Mononuclear cell (primary cell): ENCODE data around the gene OXNAD1. TPM values are rescaled to one million over a fixed set of nuclear protein-coding genes. Genes with fewer than 3 reads are reported as not detected.

ENCODE experiments used
- H3K27me3 ChIP-seq: 2 replicates; pipeline ENCODE4 v1.6.0; 2011; ENCODE audit warnings: low read length, control low read depth; ENCODE audit not compliant: insufficient read depth
- H3K4me1 ChIP-seq: 2 replicates; pipeline ENCODE4 v1.5.1; 2011; ENCODE audit warnings: mild to moderate bottlenecking, low read length, control low read depth; ENCODE audit not compliant: insufficient read depth
- H3K4me3 ChIP-seq: 2 replicates; pipeline ENCODE4 v1.5.1; 2011; ENCODE audit warnings: mild to moderate bottlenecking, low read length, moderate library complexity
- H3K9me3 ChIP-seq: 2 replicates; pipeline ENCODE4 v1.5.1; 2011; ENCODE audit warnings: low read depth, mild to moderate bottlenecking, control low read depth, low read length
- total RNA-seq: library from RNA; depleted of rRNA; stranded (reverse); fragments of >200 nt; gene quantifications from one replicate; pipeline ENCODE4 v1.2.3, GENCODE V29; 2012

The OXNAD1 gene
- total RNA-seq, 1 donor, result 139 TPM

- Histone ChIP-seq H3K9me3 (no peaks in the 10 kb centered on the region), H3K4me1 (peaks cover 17% of the 10 kb centered on the region), H3K27me3 (no peaks in the 10 kb centered on the region), H3K4me3 (no peak overlapping the region)
Observed at GRCh38 chr3:16254916-16255315, 10.1 kb upstream of the OXNAD1 start.

DNA sequence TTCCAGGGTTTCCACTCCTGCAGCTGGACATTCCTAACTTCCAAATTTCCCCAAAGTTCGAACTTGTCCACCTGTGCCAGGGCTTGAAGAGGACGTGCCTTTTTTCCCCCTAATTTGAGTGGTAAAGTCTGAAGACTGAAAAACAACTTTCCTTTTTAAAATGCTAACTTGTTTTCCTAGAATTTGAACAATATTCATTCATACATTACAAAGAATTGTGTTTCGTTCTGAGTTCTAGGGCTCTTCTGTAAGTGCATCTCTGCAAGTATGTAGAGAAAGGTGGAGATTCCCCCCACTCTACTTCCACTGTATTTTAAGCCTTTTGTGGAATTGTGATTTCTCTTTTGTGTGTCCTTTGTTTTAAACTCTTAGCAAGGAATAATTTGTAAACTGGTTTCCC, 9.7 kb upstream of the OXNAD1 start:
- no peak overlapping the region for H3K4me3 ChIP-seq
- peaks cover 17% of the 10 kb centered on the region for H3K4me1 ChIP-seq
- no peaks in the 10 kb centered on the region for H3K27me3 ChIP-seq
- H3K9me3 ChIP-seq, result no peaks in the 10 kb centered on the region

DNA sequence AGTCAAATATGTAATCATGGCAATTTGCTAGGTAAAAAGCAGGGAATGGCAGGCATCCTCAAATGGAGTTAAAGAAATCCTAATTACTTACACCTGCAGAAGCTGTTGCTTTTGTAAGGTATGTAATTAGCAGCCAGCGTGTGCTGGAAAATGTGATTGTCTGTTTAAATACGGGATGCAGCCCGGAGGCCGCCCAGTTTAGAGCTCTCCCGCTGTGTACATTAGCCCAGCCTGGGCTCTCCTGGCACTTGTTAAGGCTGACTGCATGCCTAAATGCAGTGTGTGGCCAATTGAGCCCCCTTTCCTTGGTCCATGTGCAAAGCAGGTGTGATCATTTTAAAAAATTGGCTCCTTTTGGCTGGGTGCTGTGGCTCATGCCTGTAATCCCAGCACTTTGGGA, 9.3 kb upstream of the OXNAD1 start:
- Histone ChIP-seq H3K27me3 (no peaks in the 10 kb centered on the region), H3K4me1 (peaks cover 17% of the 10 kb centered on the region), H3K9me3 (no peaks in the 10 kb centered on the region), H3K4me3 (no peak overlapping the region)

GRCh38 chr3:16257309-16257708, 7.7 kb upstream of the OXNAD1 start:
- H3K27me3 ChIP-seq, result no peaks in the 10 kb centered on the region
- peaks cover 21% of the 10 kb centered on the region for H3K4me1 ChIP-seq

GRCh38 chr3:16258177-16258576, 6.8 kb upstream of the OXNAD1 start:
- no peaks in the 10 kb centered on the region for H3K27me3 ChIP-seq
- no peak overlapping the region for H3K4me3 ChIP-seq
- peaks cover 22% of the 10 kb centered on the region for H3K4me1 ChIP-seq
- H3K9me3 ChIP-seq, result no peaks in the 10 kb centered on the region

More at GRCh38 chr3:16257309-16257708, 7.7 kb upstream of the OXNAD1 start:
- H3K9me3 ChIP-seq, result no peaks in the 10 kb centered on the region
- H3K4me3 ChIP-seq, result no peak overlapping the region

GRCh38 chr3:16258866-16259265, 6.1 kb upstream of the OXNAD1 start:
- Histone ChIP-seq H3K27me3 (no peaks in the 10 kb centered on the region), H3K4me1 (peaks cover 16% of the 10 kb centered on the region), H3K4me3 (no peak overlapping the region), H3K9me3 (no peaks in the 10 kb centered on the region)

DNA sequence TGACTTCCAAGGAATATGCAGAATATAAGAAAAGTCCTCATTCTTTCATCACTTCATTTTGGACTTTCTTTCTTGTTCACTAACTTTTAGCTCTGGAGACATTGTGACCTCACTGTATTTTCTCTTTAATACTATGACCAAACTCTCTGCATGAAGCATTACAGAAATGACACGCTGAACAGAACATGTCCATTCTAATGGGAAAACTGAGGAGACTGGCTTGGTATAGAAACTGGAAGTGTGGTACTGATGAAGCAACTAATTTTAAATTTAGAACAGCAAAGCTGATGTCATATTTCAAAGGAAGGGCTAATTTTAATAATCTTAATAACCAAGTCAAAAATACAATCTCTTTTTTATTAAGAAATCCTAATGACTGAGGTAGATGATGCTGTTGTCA, 5.0 kb upstream of the OXNAD1 start:
- peaks cover 15% of the 10 kb centered on the region for H3K4me1 ChIP-seq
- H3K27me3 ChIP-seq, result no peaks in the 10 kb centered on the region
- no peak overlapping the region for H3K4me3 ChIP-seq
- no peaks in the 10 kb centered on the region for H3K9me3 ChIP-seq

GRCh38 chr3:16262174-16262573, 2.8 kb upstream of the OXNAD1 start:
- H3K27me3 ChIP-seq, result no peaks in the 10 kb centered on the region
- H3K9me3 ChIP-seq, result no peaks in the 10 kb centered on the region
- H3K4me1 ChIP-seq, result peaks cover 31% of the 10 kb centered on the region
- no peak overlapping the region for H3K4me3 ChIP-seq

- peaks cover 31% of the 10 kb centered on the region for H3K4me1 ChIP-seq
- H3K4me3 ChIP-seq, result peak overlapping the region; percentile 64
- no peaks in the 10 kb centered on the region for H3K27me3 ChIP-seq
- H3K9me3 ChIP-seq, result no peaks in the 10 kb centered on the region
Observed at GRCh38 chr3:16264174-16264707, 771 bp upstream of the OXNAD1 start.

GRCh38 chr3:16265455-16265786, 409 bp downstream of the OXNAD1 start:
- H3K4me1 ChIP-seq, result peaks cover 31% of the 10 kb centered on the region
- H3K9me3 ChIP-seq, result no peaks in the 10 kb centered on the region
- peak overlapping the region; percentile 64 for H3K4me3 ChIP-seq
- H3K27me3 ChIP-seq, result no peaks in the 10 kb centered on the region

DNA sequence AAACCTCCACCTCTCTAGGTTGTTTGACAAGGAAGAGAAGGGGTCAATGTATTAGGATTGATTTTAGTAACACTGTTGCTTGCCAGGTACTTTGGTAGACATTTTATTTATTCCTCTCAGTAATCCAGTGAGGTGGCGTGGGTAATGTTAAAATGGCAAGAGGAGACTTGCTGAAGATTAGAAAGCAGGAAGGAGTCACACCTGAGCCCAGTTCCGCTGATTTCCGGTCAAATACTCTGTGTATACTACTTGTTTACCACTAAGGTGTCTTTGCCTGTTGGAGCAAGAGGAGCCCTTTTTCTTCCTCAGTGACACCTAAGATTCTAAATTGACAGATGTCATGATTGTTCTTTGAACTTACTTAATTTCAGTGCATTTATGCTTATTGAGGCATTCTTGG, 1.7 kb downstream of the OXNAD1 start:
- no peak overlapping the region for H3K4me3 ChIP-seq
- no peaks in the 10 kb centered on the region for H3K9me3 ChIP-seq
- H3K4me1 ChIP-seq, result peaks cover 31% of the 10 kb centered on the region
- no peaks in the 10 kb centered on the region for H3K27me3 ChIP-seq

DNA sequence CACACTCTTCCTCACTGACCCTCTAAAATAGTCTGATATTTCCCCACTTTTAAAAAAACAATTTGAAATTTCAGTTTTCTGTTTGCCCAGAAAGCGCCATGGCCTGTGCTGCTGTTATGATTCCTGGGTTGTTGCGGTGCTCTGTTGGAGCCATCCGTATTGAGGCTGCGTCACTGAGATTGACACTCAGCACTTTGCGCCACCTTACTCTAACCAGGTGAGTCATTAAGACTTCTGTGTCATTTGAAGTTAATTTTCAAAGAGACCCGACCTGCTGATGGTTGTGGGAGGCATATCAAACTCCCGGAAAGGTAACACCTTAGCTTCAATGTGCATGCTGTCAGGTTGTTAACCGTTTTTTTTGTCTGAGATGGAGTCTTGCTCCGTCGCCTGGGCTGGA, 5.8 kb downstream of the OXNAD1 start:
- Histone ChIP-seq H3K4me1 (peaks cover 9% of the 10 kb centered on the region), H3K27me3 (no peaks in the 10 kb centered on the region), H3K9me3 (no peaks in the 10 kb centered on the region), H3K4me3 (no peak overlapping the region)

- Histone ChIP-seq H3K4me1 (no peaks in the 10 kb centered on the region), H3K9me3 (no peaks in the 10 kb centered on the region), H3K27me3 (no peaks in the 10 kb centered on the region), H3K4me3 (no peak overlapping the region)
Observed at GRCh38 chr3:16272588-16272987, 7.6 kb downstream of the OXNAD1 start.

DNA sequence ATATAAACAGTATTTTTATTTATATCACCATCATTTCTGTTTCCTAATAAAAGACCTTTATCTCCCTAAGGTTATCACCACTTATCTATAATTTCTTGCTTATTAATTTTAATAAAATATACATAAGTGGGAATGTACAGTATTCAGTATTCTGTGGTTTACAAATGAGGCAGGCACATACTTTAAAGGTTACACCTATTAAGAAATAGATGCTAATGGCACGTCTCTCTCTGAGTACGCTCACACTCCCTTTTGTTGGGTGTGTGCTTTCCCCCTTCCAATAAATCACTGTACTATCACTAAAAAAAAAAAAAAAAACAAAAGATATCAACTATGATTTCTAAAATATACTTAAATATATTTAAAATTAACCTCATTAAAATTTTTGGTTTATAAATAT, 8.9 kb downstream of the OXNAD1 start:
- Histone ChIP-seq H3K4me3 (no peak overlapping the region), H3K4me1 (no peaks in the 10 kb centered on the region), H3K27me3 (no peaks in the 10 kb centered on the region), H3K9me3 (no peaks in the 10 kb centered on the region)

DNA sequence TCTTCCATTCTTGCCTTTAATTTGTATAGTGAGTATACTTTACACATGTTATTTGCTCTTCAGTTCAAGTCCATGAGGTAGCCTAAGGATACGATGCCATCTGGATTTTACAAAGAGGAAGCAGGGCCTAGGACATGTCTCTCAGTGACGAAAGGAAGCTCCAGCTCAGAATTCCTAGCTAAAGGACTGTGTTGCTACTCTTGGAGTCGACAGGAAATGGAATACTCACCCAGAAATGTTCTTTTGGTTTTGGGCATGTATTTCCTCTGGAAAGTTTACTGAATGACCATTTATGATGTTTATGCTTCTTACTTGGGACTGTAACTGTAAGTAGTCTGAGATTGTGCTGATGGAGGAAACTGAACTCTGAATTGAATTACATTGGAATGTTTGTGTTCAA, 12.5 kb downstream of the OXNAD1 start:
- Histone ChIP-seq H3K9me3 (no peaks in the 10 kb centered on the region), H3K4me3 (no peak overlapping the region), H3K4me1 (no peaks in the 10 kb centered on the region), H3K27me3 (no peaks in the 10 kb centered on the region)

DNA sequence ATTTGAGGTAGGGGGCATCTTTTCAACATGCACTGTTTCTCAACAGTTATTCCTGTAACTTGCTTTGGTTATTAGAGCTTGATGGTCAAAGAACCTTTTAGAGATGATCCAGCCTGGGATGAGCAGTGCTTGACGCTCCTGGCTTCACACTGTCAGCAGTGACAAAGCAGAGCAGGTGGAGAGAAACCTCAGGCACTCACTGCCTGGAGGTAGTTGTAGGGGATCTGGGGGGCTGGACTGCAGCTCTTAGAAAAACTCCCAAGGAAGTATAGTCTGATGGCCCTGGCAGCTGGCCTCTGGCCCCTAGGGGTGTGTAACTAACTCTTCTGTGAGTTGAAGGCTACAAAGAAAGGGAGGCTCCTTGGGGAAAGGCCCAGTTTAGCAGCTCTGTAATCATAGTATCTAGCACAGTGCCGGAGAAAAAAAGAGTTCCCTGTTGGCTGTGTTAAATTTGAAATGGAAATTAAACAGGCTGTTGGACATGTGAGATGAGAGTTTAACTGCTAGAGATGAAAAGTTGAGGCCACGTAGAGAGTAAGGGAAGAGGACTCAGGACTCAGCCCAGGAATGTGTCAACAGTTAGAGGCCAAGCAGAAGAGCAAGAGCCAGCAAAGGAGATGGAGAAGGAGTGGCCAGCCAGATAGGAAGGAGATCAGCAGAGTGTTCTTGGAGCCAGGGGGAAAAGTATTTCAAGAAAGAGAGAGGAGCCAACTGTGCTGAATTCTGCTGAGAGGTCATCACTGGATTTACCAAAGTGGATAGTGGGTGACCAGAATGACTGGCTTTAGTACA, 14.2 kb downstream of the OXNAD1 start:
- H3K4me1 ChIP-seq, result no peaks in the 10 kb centered on the region
- H3K9me3 ChIP-seq, result no peaks in the 10 kb centered on the region
- no peaks in the 10 kb centered on the region for H3K27me3 ChIP-seq
- no peak overlapping the region for H3K4me3 ChIP-seq
